ENCODE results near the gene NOD2.

GRCh38 chr16:50685462-50686063, 7.8 kb upstream of the NOD2 start:
- TF ChIP-seq CTCF (IDR thresholded peaks at IDR 0.05) (no peak), POLR2A (IDR thresholded peaks at IDR 0.05) (no peak)
